HepG2 (cell line): ENCODE measurements around the gene GGA1. TPM values are rescaled to one million over a fixed set of nuclear protein-coding genes. Genes with fewer than 3 reads are reported as not detected.

Source experiments
- ATAD3A ChIP-seq: sonication (generic); formaldehyde crosslinking; IDR thresholded peaks from 2 replicates; pipeline ENCODE4 v1.4.0; 2020; ENCODE audit warnings: missing genetic modification reagents
- EHMT2 ChIP-seq: fragments of 200-600 bp; sonication (generic); IDR thresholded peaks from 2 replicates; pipeline ENCODE4 v1.7.0; 2017; ENCODE audit warnings: antibody characterized with exemption, low read depth, low read length, borderline replicate concordance
- FOXK1 ChIP-seq: sonication (generic); formaldehyde crosslinking; IDR thresholded peaks from 2 replicates; pipeline ENCODE4 v1.4.0; 2020; ENCODE audit warnings: low read depth, missing genetic modification reagents, borderline replicate concordance
- MTA3 ChIP-seq: sonication (generic); formaldehyde crosslinking; IDR thresholded peaks from 2 replicates; pipeline ENCODE4 v1.4.0; 2020; ENCODE audit warnings: missing genetic modification reagents
- MYPOP ChIP-seq: sonication (generic); formaldehyde crosslinking; IDR thresholded peaks from 2 replicates; pipeline ENCODE4 v1.8.1; 2023; ENCODE audit warnings: mild to moderate bottlenecking, moderate library complexity, missing genetic modification reagents
- SOX6 ChIP-seq, 2 experiments: fragments of 450-650 bp in 1 of 2; sonication (generic) in 1 of 2; formaldehyde crosslinking in 1 of 2; IDR thresholded peaks; 2 replicates each; pipeline versions ENCODE4 v1.4.0 to v1.6.1; 2017 to 2020; ENCODE audit warnings: antibody characterized with exemption in 1 of 2, mild to moderate bottlenecking in 1 of 2, missing genetic modification reagents in 1 of 2
- ZBTB39 ChIP-seq: sonication (generic); formaldehyde crosslinking; IDR thresholded peaks from 2 replicates; pipeline ENCODE4 v1.5.0; 2020; ENCODE audit warnings: missing genetic modification reagents
- ZBTB40 ChIP-seq, 2 experiments: fragments of 450-650 bp in 1 of 2; sonication (generic) in 1 of 2; formaldehyde crosslinking in 1 of 2; IDR thresholded peaks; 2 replicates each; pipeline versions ENCODE4 v1.6.1 to v1.8.0; 2016 to 2022; ENCODE audit warnings: antibody characterized with exemption in 1 of 2, mild to moderate bottlenecking in 1 of 2, missing genetic modification reagents in 1 of 2
- ZBTB42 ChIP-seq: sonication (generic); formaldehyde crosslinking; IDR thresholded peaks from 2 replicates; pipeline ENCODE4 v1.5.0; 2020; ENCODE audit warnings: mild to moderate bottlenecking, missing genetic modification reagents
- ZNF484 ChIP-seq: sonication (generic); formaldehyde crosslinking; IDR thresholded peaks from 2 replicates; pipeline ENCODE4 v1.5.1; 2020; ENCODE audit warnings: mild to moderate bottlenecking, low read depth, missing genetic modification reagents, borderline replicate concordance
- ZNF605 ChIP-seq: sonication (generic); formaldehyde crosslinking; IDR thresholded peaks from 2 replicates; pipeline ENCODE4 v1.8.0; 2022; ENCODE audit warnings: mild to moderate bottlenecking, missing genetic modification reagents
- ZNF746 ChIP-seq: sonication (generic); formaldehyde crosslinking; IDR thresholded peaks from 2 replicates; pipeline ENCODE4 v1.8.0; 2022; ENCODE audit warnings: mild to moderate bottlenecking, missing genetic modification reagents
- polyA plus RNA-seq, 8 experiments: library from polyadenylated mRNA; depleted of rRNA in 3 of 8; stranded (reverse) in 7 of 8; unstranded in 1 of 8; fragments of >200 nt; fragmentation: Illumina TruSeq in 4 of 8; extraction: Trizol in 4 of 8; gene quantifications; 2 replicates each; pipeline versions ENCODE4 v1.2.1 to v1.2.3, GENCODE V29; 2011 to 2016; ENCODE audit warnings: low read depth in 4 of 8, missing spikeins in 1 of 8, mixed read lengths in 1 of 8; ENCODE audit not compliant: insufficient read depth in 1 of 8
- total RNA-seq, 5 experiments: library from RNA; depleted of rRNA; stranded (reverse); fragments of >200 nt; fragmentation: Illumina TruSeq; extraction: Trizol; gene quantifications; 2 replicates each; pipeline ENCODE4 v1.2.3, GENCODE V29; 2016; ENCODE audit warnings: low read depth in 1 of 5
- TF ChIP-seq, protein P1 (sequence below): sonication (generic); formaldehyde crosslinking; IDR thresholded peaks from 2 replicates; pipeline ENCODE4 v1.5.0; 2020; ENCODE audit warnings: missing genetic modification reagents

GGA1 gene
- total and polyA plus RNA-seq, 2 of the 13 experiments (the other 11 are each of a cell fraction or from before 2014, with no cell fraction given) = 29.1 to 87.2 TPM

DNA sequence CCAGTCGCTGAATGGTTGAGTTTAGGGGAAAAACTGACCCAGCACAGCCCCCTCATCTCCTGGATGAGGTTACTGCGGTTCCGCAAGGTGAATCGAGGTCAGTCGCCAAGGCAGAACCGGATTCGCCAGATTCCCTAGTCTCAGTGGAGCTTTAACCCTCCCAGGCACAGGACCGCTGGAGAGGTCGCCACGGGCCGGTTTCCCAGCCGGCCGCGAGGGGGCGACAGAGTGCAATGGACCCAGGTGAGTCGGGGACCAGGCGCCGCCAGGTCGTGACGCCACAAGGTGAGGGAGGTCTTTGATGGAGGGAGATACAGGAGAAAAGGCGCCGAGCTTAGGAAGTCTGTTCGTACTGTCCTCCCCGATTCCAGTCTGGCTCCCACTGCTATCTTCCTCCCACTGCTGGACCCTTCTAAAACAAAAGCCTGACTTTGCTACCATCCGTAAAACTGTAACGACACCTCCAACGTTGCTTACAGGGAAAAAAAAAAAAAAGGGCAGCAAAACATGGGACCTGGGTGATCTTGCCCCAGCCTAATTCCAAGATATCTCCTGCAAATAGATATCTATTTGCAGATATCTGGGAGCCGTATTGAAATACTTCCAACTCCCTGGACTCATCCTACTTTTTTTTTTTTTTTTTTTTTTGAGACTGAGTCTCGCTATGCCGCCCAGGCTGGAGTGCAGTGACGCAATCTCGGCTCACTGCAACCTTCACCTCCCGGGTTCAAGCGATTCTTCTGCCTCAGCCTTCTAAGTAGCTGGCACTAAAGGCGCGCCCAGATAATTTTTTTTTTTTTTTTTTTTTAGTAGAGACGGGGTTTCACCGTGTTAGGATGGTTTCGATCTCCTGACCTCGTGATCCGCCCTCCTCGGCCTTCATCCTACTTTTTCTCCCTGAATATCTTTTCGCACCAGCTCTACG lies 1.4 kb upstream of the GGA1 start (continued):
- no peak for TF ChIP-seq ZBTB40 (IDR thresholded peaks at IDR 0.05)
- 0 out of 2 replicates have a peak, but pooled peaks have one; percentile 38 for TF ChIP-seq ZBTB40 (CRISPR knock-in tag; IDR thresholded peaks at IDR 0.05)
- TF ChIP-seq MYPOP (CRISPR knock-in tag) = no peak
- no peak for TF ChIP-seq ATAD3A (CRISPR knock-in tag)
- TF ChIP-seq MTA3 (CRISPR knock-in tag) = no peak
- TF ChIP-seq, protein P1, sequence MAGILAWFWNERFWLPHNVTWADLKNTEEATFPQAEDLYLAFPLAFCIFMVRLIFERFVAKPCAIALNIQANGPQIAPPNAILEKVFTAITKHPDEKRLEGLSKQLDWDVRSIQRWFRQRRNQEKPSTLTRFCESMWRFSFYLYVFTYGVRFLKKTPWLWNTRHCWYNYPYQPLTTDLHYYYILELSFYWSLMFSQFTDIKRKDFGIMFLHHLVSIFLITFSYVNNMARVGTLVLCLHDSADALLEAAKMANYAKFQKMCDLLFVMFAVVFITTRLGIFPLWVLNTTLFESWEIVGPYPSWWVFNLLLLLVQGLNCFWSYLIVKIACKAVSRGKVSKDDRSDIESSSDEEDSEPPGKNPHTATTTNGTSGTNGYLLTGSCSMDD (CRISPR knock-in tag) = no peak
- no peak for TF ChIP-seq ZNF746 (CRISPR knock-in tag)
- TF ChIP-seq ZNF484 (CRISPR knock-in tag) = no peak
- TF ChIP-seq ZBTB42 = no peak
- TF ChIP-seq SOX6 (IDR thresholded peaks at IDR 0.05) = no peak
- peak; percentile 34; the same call in 1 of the 2 replicates for TF ChIP-seq SOX6 (CRISPR knock-in tag; IDR thresholded peaks at IDR 0.05)
- no peak for TF ChIP-seq EHMT2
- TF ChIP-seq FOXK1 = no peak
- 0 out of 2 replicates have a peak, but pooled peaks have one; percentile 48 for TF ChIP-seq ZNF605 (CRISPR knock-in tag)
- no peak for TF ChIP-seq ZBTB39 (CRISPR knock-in tag)
